Measurements from ENCODE around the gene CHKA.

The CHKA gene

DNA sequence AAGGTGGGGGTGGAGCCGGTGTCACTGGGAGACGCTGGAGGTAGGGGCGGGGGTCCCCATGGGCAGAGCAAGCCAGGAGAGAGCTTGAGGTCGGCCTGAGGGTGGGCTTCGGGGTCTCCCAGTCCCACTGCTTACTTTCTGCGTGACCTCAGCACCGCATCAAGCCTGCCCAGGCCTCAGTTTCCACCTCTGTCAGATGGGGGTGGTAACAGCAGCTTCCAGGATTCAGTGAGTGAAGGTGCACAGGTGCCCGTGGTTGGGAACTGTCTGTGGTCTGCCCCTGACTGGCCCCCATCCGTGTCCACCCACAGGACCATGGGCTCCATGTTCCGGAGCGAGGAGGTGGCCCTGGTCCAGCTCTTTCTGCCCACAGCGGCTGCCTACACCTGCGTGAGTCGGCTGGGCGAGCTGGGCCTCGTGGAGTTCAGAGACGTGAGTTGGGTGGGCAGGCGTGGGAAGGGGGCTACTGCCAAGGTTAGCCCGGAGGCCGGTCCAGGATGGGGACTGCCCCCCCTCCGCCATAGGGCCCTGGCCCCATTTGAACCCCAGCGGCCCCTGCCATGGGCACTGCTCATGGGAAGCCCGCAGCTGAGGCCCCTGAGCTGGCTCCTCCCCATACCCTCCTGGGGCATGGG is 80.1 kb downstream of the CHKA start:
- Histone ChIP-seq H3K9me3 (ENCODE audit: control insufficient read depth in 2 of 2, low read length in 2 of 2) (no peaks in the 10 kb centered on the region), H3K4me3 (ENCODE audit: low read length in 2 of 2) (peak overlapping the region; percentile 80 to 84), H3K27me3 (ENCODE audit: control insufficient read depth in 2 of 2, insufficient read depth in 2 of 2, low read length in 2 of 2) (no peaks in the 10 kb centered on the region), H3K4me1 (ENCODE audit: control insufficient read depth in 2 of 2, insufficient read depth in 2 of 2, low read length in 2 of 2) (peaks cover 31 to 36% of the 10 kb centered on the region in 2 donors), H3K27ac (ENCODE audit: low read depth in 2 of 2, low read length in 2 of 2) (peak overlapping the region; percentile 90), H3K36me3 (ENCODE audit: control insufficient read depth in 2 of 2, insufficient read depth in 2 of 2, low read length in 2 of 2) (peaks cover 9 to 19% of the 10 kb centered on the region in 2 donors), H3K9ac (ENCODE audit: low read depth in 1 of 2, low read length in 2 of 2) (peak overlapping the region; percentile 72 to 97)

DNA sequence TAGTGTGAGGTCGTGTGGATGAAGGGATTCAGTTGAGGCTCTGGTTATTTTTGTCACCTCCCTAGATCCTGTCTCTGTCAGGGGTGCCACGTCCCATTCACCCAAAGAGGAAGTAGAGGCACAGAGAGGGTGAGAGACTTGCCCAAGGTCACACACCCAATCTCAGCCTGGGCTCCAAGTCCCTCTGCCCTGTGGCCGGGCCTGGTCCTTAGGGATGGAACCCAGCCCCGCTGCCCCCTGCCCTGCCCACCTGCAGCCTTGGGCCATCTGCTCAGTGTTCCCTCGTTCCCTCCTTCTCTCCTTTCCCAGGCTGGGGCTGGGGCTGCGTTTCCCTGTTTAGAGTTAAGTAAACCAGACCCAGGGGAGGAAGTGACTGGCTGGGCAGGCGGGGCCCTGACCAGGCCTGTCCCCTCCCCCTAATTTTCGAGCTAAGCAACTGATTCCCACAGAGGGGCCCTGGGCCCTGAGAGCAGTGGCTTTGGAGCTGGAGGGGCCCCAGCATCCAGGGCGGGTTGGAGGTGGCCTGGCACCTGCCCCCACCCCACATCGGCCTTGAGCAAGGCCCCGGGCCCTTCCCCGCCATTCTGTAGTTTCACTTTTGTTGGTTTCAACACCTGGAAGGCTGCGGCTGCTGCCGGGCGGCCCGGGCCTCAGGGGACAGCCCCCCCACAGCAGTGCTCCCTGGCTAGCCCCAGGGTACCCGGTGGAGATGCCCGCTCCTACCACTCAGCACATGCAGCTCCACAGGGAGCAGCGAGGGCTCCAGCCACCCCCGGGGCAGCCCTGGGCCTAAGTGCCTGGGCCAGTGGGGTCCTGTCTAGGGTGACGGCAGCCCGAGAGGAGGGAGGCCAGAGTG is 80.9 kb downstream of the CHKA start:
- peaks cover 31 to 36% of the 10 kb centered on the region in 2 donors for H3K4me1 ChIP-seq (ENCODE audit: control insufficient read depth in 2 of 2, insufficient read depth in 2 of 2, low read length in 2 of 2)
- H3K36me3 ChIP-seq (ENCODE audit: control insufficient read depth in 2 of 2, insufficient read depth in 2 of 2, low read length in 2 of 2), result peaks cover 9 to 19% of the 10 kb centered on the region in 2 donors

DNA sequence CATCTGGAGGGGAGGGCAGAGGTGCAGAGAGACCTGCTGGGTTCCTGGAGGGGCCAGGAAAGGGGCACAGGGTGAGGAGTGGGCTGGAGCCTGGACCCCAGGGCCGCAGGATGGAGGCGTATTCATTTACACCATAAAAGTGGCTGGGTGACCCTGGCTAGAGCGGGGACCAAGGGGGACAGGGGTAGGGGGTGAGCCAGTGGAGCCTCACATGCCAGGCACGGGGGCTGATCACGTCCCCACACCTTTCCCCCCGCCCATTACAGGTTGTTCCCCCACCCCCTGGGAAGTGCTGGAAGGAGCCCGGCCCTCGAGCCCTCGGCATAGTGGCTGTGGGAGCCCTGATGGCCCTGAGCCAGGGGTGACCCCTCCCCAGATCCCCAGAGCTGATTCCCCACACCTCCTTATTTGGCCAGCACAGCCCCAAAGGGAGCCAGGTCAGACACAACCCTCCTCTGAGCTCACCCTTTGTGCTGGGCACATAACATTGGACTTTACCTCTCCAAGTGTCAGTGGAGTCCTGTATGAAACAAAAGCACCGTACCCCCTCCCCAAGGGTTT is 81.6 kb downstream of the CHKA start:
- Histone ChIP-seq H3K9ac (ENCODE audit: low read depth in 1 of 2, low read length in 2 of 2) (peak overlapping the region; percentile 87 to 97), H3K36me3 (ENCODE audit: control insufficient read depth in 2 of 2, insufficient read depth in 2 of 2, low read length in 2 of 2) (peaks cover 4 to 12% of the 10 kb centered on the region in 2 donors), H3K4me3 (ENCODE audit: low read length in 2 of 2) (peak overlapping the region; percentile 80 to 84), H3K27ac (ENCODE audit: low read depth in 2 of 2, low read length in 2 of 2) (peak overlapping the region; percentile 90), H3K4me1 (ENCODE audit: control insufficient read depth in 2 of 2, insufficient read depth in 2 of 2, low read length in 2 of 2) (peaks cover 31 to 36% of the 10 kb centered on the region in 2 donors), H3K9me3 (ENCODE audit: control insufficient read depth in 2 of 2, low read length in 2 of 2) (no peaks in the 10 kb centered on the region), H3K27me3 (ENCODE audit: control insufficient read depth in 2 of 2, insufficient read depth in 2 of 2, low read length in 2 of 2) (no peaks in the 10 kb centered on the region)

More for the DNA sequence above, 80.9 kb downstream of the CHKA start:
- peak overlapping the region; percentile 72 to 97 for H3K9ac ChIP-seq (ENCODE audit: low read depth in 1 of 2, low read length in 2 of 2)
- H3K27me3 ChIP-seq (ENCODE audit: control insufficient read depth in 2 of 2, insufficient read depth in 2 of 2, low read length in 2 of 2), result no peaks in the 10 kb centered on the region
- H3K9me3 ChIP-seq (ENCODE audit: control insufficient read depth in 2 of 2, low read length in 2 of 2), result no peaks in the 10 kb centered on the region
- peak overlapping the region; percentile 80 to 84 for H3K4me3 ChIP-seq (ENCODE audit: low read length in 2 of 2)
- H3K27ac ChIP-seq (ENCODE audit: low read depth in 2 of 2, low read length in 2 of 2), result peak overlapping the region; percentile 90

DNA sequence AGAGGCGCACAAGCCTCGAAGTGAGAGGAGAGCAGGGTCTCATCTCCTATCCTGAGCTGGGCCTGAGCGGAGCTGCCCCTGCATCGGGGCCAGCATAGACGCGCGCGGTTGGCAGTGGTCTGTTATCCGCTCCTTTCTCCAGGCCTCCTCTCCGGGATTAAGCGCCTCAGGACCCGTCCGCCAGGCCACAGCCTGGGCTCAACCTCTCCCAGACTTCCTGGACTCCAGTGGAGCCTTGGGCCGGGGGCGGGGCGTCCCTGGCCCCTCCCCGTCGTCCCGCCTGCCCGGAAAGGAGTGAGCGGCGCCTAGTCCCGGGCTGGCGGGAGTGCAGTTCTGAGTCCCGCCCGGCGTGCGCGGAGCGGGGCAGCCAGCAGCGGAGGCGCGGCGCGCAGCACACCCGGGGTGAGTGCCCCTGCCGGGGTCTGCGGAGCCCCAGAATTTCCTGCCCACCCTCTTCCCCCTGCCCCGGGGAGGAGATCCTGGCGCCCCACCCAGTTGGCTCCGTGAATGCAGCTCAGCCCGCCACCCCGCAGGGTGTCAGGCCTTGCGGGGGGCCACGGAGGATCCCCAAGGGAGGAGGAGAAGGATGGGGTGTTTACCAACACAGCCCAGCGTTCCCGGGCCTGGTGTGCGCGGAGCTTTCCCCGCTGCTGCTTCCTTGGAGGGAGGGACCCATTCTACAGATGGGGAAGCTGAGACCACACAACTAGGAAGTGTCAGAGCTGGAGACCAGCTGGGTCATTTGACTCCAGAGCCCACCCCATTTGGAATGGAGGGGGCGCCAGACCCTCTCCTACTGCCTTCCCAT is 82.3 kb downstream of the CHKA start, which contains the start of gene TCIRG1:
Gene TCIRG1, plus strand, starts transcription at position 308 of the 808 bp plus-strand sequence. CDS start 2,247 bp downstream, outside the sequence.
- Histone ChIP-seq H3K36me3 (ENCODE audit: control insufficient read depth in 2 of 2, insufficient read depth in 2 of 2, low read length in 2 of 2) (peaks cover 5 to 11% of the 10 kb centered on the region in 2 donors), H3K9me3 (ENCODE audit: control insufficient read depth in 2 of 2, low read length in 2 of 2) (no peaks in the 10 kb centered on the region), H3K27ac (ENCODE audit: low read depth in 2 of 2, low read length in 2 of 2) (peak within 1 kb of the TSS; percentile 90), H3K9ac (ENCODE audit: low read depth in 1 of 2, low read length in 2 of 2) (peak within 1 kb of the TSS; percentile 87 to 97), H3K27me3 (ENCODE audit: control insufficient read depth in 2 of 2, insufficient read depth in 2 of 2, low read length in 2 of 2) (no peaks in the 10 kb centered on the region), H3K4me3 (ENCODE audit: low read length in 2 of 2) (peak within 1 kb of the TSS; percentile 80 to 84), H3K4me1 (ENCODE audit: control insufficient read depth in 2 of 2, insufficient read depth in 2 of 2, low read length in 2 of 2) (peaks cover 31 to 36% of the 10 kb centered on the region in 2 donors)

DNA sequence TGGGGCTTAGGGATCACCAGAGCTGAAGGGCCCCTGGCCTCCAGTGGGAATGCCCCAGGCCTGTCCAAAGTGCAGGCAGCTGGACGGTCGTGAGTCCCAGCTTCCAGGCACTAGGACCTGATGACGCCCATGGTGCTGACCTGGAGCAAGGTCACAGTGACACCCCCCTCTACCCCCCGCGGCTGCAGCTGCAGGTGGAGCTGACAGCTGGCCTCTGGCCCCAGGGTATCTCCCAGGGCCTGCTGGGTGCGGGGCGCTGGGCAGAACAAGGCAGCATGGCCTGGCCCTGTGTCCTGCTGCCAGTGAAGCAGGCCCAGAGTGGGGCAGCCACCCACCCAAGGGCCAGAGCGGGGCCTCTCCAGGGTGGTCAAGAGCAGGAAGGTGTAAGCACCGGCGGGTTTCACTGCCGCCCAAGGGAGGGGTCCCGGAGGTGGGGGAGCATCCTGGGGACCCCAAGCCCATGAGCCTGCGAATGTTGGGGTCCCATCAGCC is 82.9 kb downstream of the CHKA start:
- Histone ChIP-seq H3K9ac (ENCODE audit: low read depth in 1 of 2, low read length in 2 of 2) (peak overlapping the region; percentile 87 to 97), H3K4me1 (ENCODE audit: control insufficient read depth in 2 of 2, insufficient read depth in 2 of 2, low read length in 2 of 2) (peaks cover 31 to 36% of the 10 kb centered on the region in 2 donors), H3K27ac (ENCODE audit: low read depth in 2 of 2, low read length in 2 of 2) (peak overlapping the region; percentile 90)

DNA sequence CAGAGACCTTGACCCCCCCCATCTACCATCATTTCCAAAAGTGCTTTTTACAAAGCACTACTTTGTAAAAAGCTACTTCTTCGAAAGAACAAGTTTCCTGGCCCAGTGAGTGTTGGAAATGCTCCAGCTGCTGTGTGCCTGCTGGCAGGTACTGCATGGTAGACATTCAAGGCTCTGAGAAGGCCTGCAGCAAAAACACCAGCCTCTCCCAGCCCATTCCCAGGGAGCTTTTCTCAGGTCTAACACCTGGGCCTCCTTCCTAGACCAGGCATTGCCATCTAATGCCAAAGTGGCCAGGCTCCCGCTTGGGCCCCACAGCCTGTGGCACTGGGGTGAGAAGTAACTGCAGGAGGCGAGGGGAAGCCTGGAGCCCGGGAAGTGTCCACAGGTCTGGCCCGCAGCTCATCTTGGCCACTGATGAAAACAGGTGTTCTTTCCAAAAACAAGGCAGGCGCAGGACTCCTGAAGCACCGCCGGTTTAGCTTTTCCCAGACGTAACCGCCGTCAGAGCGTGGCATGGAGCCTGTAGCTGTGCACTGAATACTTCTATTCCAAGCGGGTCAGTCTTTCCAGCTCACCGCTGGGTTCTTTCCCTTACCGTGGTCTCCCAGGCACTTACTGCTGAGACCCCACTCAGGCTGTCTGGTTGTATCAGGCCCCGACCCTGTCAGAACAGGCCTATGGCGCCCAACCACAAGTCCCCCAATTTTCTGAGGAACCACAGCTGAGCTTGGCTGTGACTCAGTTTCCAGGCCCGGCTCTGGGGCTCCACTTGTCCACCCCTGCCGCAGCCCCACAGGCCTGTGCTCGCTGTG is 83.6 kb downstream of the CHKA start:
- Histone ChIP-seq H3K4me1 (ENCODE audit: control insufficient read depth in 2 of 2, insufficient read depth in 2 of 2, low read length in 2 of 2) (peaks cover 31 to 36% of the 10 kb centered on the region in 2 donors), H3K27ac (ENCODE audit: low read depth in 2 of 2, low read length in 2 of 2) (peak overlapping the region; percentile 90), H3K27me3 (ENCODE audit: control insufficient read depth in 2 of 2, insufficient read depth in 2 of 2, low read length in 2 of 2) (no peaks in the 10 kb centered on the region), H3K9me3 (ENCODE audit: control insufficient read depth in 2 of 2, low read length in 2 of 2) (no peaks in the 10 kb centered on the region), H3K4me3 (ENCODE audit: low read length in 2 of 2) (no peak overlapping the region), H3K9ac (ENCODE audit: low read depth in 1 of 2, low read length in 2 of 2) (peak overlapping the region in 1 of 2 donors; percentile 97), H3K36me3 (ENCODE audit: control insufficient read depth in 2 of 2, insufficient read depth in 2 of 2, low read length in 2 of 2) (peaks cover 8 to 13% of the 10 kb centered on the region in 2 donors)

More for the DNA sequence above, 82.9 kb downstream of the CHKA start:
- Histone ChIP-seq H3K36me3 (ENCODE audit: control insufficient read depth in 2 of 2, insufficient read depth in 2 of 2, low read length in 2 of 2) (peaks cover 11% of the 10 kb centered on the region in 2 donors), H3K27me3 (ENCODE audit: control insufficient read depth in 2 of 2, insufficient read depth in 2 of 2, low read length in 2 of 2) (no peaks in the 10 kb centered on the region), H3K4me3 (ENCODE audit: low read length in 2 of 2) (peak overlapping the region; percentile 80 to 84), H3K9me3 (ENCODE audit: control insufficient read depth in 2 of 2, low read length in 2 of 2) (no peaks in the 10 kb centered on the region)

DNA sequence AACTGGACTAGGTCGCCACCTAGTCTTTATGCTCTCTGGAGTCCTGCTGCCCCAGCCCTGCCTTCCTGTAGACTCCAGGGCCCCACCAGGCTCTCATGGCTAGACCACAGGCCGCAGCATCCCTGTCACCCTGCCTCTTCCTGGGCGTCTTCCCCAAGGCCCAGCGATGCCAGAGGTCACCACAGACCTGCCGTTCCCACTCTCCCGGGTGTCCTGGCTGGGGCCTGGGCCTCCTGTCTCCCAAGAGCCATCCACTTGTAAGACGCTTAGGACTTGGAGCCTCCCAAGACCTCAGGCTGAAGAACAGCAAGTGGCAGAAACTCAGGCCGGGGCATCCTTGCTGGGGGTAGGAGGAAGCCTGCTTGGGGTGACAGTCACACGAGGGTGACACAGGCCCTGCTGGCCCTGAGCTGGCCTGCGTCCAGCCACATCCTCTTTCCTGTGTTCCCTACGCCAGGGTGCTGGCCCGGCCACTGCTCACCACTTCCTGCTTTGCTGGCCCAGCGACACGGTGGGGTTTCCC is 84.4 kb downstream of the CHKA start:
- H3K9me3 ChIP-seq (ENCODE audit: control insufficient read depth in 2 of 2, low read length in 2 of 2), result no peaks in the 10 kb centered on the region
- H3K27ac ChIP-seq (ENCODE audit: low read depth in 2 of 2, low read length in 2 of 2), result peak overlapping the region; percentile 72 to 90
- peak overlapping the region in 1 of 2 donors; percentile 35 for H3K4me3 ChIP-seq (ENCODE audit: low read length in 2 of 2)
- H3K36me3 ChIP-seq (ENCODE audit: control insufficient read depth in 2 of 2, insufficient read depth in 2 of 2, low read length in 2 of 2), result peaks cover 8 to 16% of the 10 kb centered on the region in 2 donors
- peaks cover 35 to 41% of the 10 kb centered on the region in 2 donors for H3K4me1 ChIP-seq (ENCODE audit: control insufficient read depth in 2 of 2, insufficient read depth in 2 of 2, low read length in 2 of 2)
- H3K9ac ChIP-seq (ENCODE audit: low read depth in 1 of 2, low read length in 2 of 2), result peak overlapping the region in 1 of 2 donors; percentile 27
- no peaks in the 10 kb centered on the region for H3K27me3 ChIP-seq (ENCODE audit: control insufficient read depth in 2 of 2, insufficient read depth in 2 of 2, low read length in 2 of 2)

DNA sequence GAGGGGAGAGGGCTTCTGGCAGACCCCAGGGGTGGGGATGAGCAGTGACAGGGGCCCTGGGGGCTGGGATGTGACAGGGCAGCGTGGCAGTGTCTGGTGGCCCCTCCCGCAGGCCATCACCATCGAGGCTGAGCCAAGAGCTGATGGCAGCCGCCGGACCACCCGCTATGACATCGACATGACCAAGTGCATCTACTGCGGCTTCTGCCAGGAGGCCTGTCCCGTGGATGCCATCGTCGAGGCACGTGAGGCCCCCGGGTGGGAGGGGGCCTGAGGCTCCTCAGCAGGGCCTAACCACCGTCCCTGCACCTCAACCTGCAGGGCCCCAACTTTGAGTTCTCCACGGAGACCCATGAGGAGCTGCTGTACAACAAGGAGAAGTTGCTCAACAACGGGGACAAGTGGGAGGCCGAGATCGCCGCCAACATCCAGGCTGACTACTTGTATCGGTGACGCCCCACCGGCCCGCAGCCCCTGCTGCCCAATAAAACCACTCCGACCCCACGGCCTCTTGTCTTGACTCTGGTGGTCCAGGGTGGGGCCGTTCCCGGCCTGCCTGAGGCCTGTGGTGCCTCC is 85.0 kb downstream of the CHKA start:
- Histone ChIP-seq H3K9ac (ENCODE audit: low read depth in 1 of 2, low read length in 2 of 2) (peak overlapping the region in 1 of 2 donors; percentile 27), H3K4me1 (ENCODE audit: control insufficient read depth in 2 of 2, insufficient read depth in 2 of 2, low read length in 2 of 2) (peaks cover 41 to 46% of the 10 kb centered on the region in 2 donors), H3K9me3 (ENCODE audit: control insufficient read depth in 2 of 2, low read length in 2 of 2) (no peaks in the 10 kb centered on the region), H3K27ac (ENCODE audit: low read depth in 2 of 2, low read length in 2 of 2) (peak overlapping the region; percentile 72 to 90), H3K36me3 (ENCODE audit: control insufficient read depth in 2 of 2, insufficient read depth in 2 of 2, low read length in 2 of 2) (peaks cover 8 to 16% of the 10 kb centered on the region in 2 donors), H3K27me3 (ENCODE audit: control insufficient read depth in 2 of 2, insufficient read depth in 2 of 2, low read length in 2 of 2) (no peaks in the 10 kb centered on the region), H3K4me3 (ENCODE audit: low read length in 2 of 2) (no peak overlapping the region)
